ENCODE measurements around the gene BANP. TPM values are rescaled to one million over a fixed set of nuclear protein-coding genes. Genes with fewer than 3 reads are reported as not detected.
"Not testable (repeated sequence)": the region's sequence is repeated elsewhere in the genome, so short reads cannot be mapped to it uniquely, and the experiment has no call there.

BANP gene
- total RNA-seq, 2 experiments from 2014 or later, result 35.1 to 38.6 TPM

- H3K9me3 Mint-ChIP-seq, result peaks cover 3% of the 10 kb centered on the region
- peaks cover 5% of the 10 kb centered on the region for H3K36me3 Mint-ChIP-seq (ENCODE audit: low read depth)
- peaks cover 68% of the 10 kb centered on the region for H3K4me1 Mint-ChIP-seq (ENCODE audit: low read depth)
- no peak for DNase-seq
- H3K4me3 Mint-ChIP-seq, result peak overlapping the region; percentile 30
- peak overlapping the region; percentile 69 for H3K27ac Mint-ChIP-seq
- intact Hi-C loops (cut with micrococcal nuclease), result no loop called here
- no peaks in the 10 kb centered on the region for H3K27me3 Mint-ChIP-seq (ENCODE audit: low read depth)
- CTCF ChIA-PET, result interaction anchor here (1.0 to 1.3 kb wide), 2 partner anchors 9 to 186 kb away, joined by 4 read pairs; no protein-coding TSS in a partner anchor
These were observed 14.9 kb downstream of the BANP start for GRCh38 chr16:87966064-87966645.

DNA sequence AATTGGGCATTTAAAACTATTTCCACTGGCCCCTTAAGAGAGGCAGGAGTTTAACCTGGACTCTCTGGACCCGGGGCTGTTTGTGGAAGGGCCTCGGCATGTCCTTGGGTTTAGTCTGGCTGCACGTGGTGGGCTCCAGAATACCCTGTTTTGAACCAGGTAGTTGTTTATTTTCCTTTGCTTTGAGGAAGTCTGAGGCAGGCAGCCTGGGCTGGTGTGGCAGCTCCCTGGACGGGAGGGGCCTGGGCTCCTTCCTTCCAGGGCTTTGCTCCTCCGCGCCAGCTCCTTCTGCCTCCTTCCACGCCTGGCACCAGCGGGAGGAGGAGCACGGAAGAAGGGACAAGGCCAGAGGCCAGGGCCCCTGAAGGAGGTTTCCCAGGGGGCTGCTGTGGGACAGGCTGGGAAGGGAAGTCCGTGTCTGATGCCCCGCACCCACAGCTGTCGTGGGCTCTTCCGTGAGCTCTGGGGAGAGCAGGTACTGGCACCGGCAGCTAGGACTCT is 15.5 kb downstream of the BANP start:
- H3K36me3 Mint-ChIP-seq (ENCODE audit: low read depth), result peaks cover 11% of the 10 kb centered on the region
- intact Hi-C loops (cut with micrococcal nuclease), result no loop called here
- H3K27ac Mint-ChIP-seq, result peak overlapping the region; percentile 69
- H3K9me3 Mint-ChIP-seq, result peaks cover 7% of the 10 kb centered on the region
- H3K27me3 Mint-ChIP-seq (ENCODE audit: low read depth), result no peaks in the 10 kb centered on the region
- peaks cover 64% of the 10 kb centered on the region for H3K4me1 Mint-ChIP-seq (ENCODE audit: low read depth)
- DNase-seq, result no peak
- peak overlapping the region; percentile 30 for H3K4me3 Mint-ChIP-seq
- CTCF ChIA-PET, result interaction anchor here (1.0 to 1.3 kb wide), 2 partner anchors 10 to 186 kb away, joined by 4 read pairs; no protein-coding TSS in a partner anchor

- H3K4me1 Mint-ChIP-seq (ENCODE audit: low read depth), result peaks cover 60% of the 10 kb centered on the region
- peaks cover 24% of the 10 kb centered on the region for H3K36me3 Mint-ChIP-seq (ENCODE audit: low read depth)
- H3K9me3 Mint-ChIP-seq, result peaks cover 14% of the 10 kb centered on the region
- H3K27ac Mint-ChIP-seq, result no peak overlapping the region
- no peak for DNase-seq
- H3K27me3 Mint-ChIP-seq (ENCODE audit: low read depth), result no peaks in the 10 kb centered on the region
- CTCF ChIA-PET, result interaction anchor here (1.8 kb wide), 1 partner anchor 8 kb away, joined by 3 read pairs; no protein-coding TSS in a partner anchor
- H3K4me3 Mint-ChIP-seq, result no peak overlapping the region
- intact Hi-C loops (cut with micrococcal nuclease), result no loop called here
These were observed 17.3 kb downstream of the BANP start for GRCh38 chr16:87968541-87968940.

DNA sequence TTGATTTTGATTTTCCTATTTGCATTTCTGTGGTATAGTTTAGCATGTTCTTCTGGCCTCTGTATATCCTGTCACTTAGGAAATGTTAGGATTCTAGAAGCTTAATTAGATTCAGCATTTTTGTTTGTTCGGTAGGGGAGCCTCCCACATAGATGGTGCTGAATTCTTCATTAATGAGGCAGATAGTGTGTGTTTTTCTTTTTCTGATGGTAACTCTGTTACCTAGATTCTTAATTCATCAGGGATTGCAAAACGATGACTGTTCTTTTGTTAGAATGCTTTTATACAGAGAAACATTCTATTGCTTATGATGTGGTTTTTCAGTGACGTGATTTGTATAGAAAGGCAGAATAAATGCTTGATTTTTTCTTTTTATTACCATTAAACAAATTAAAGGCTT is 19.0 kb downstream of the BANP start:
- Mint-ChIP-seq H3K4me3 (no peak overlapping the region), H3K4me1 (ENCODE audit: low read depth) (peaks cover 52% of the 10 kb centered on the region), H3K27ac (no peak overlapping the region), H3K36me3 (ENCODE audit: low read depth) (peaks cover 31% of the 10 kb centered on the region), H3K27me3 (ENCODE audit: low read depth) (no peaks in the 10 kb centered on the region), H3K9me3 (peaks cover 14% of the 10 kb centered on the region)
- DNase-seq, result no peak
- CTCF ChIA-PET, result interaction anchor here (0.7 kb wide), 1 partner anchor 44 kb away, joined by 5 read pairs; no protein-coding TSS in a partner anchor
- intact Hi-C loops (cut with micrococcal nuclease), result no loop called here

DNA sequence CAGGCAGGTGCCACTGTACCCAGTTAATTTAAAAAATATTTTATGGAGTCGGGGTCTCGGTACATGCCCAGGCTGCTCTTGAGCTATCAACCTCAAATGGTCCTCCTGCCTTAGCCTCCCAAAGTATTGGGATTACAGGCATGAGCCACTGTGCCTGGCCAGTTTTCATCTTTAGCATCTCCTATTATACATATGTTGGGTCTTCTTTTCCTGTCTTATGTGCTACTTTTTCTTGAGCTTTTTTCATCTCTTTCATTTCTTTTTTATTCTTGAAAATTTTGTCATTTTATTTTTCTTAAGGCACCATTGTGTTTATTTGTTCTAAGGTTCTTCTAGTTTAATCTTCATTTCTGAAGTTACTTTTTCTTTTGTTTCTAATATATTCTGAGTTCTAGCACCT is 20.7 kb downstream of the BANP start:
- H3K4me3 Mint-ChIP-seq, result no peak overlapping the region
- peaks cover 14% of the 10 kb centered on the region for H3K9me3 Mint-ChIP-seq
- intact Hi-C loops (cut with micrococcal nuclease), result no loop called here
- CTCF ChIA-PET, result no interaction called here
- H3K27ac Mint-ChIP-seq, result no peak overlapping the region
- H3K36me3 Mint-ChIP-seq (ENCODE audit: low read depth), result peaks cover 35% of the 10 kb centered on the region
- H3K27me3 Mint-ChIP-seq (ENCODE audit: low read depth), result no peaks in the 10 kb centered on the region
- DNase-seq, result no peak
- H3K4me1 Mint-ChIP-seq (ENCODE audit: low read depth), result peaks cover 45% of the 10 kb centered on the region

GRCh38 chr16:87973717-87974116 is 22.5 kb downstream of the BANP start:
- Mint-ChIP-seq H3K4me3 (no peak overlapping the region), H3K27me3 (ENCODE audit: low read depth) (no peaks in the 10 kb centered on the region), H3K9me3 (peaks cover 14% of the 10 kb centered on the region), H3K4me1 (ENCODE audit: low read depth) (peaks cover 37% of the 10 kb centered on the region), H3K27ac (no peak overlapping the region), H3K36me3 (ENCODE audit: low read depth) (peaks cover 35% of the 10 kb centered on the region)
- no peak for DNase-seq
- CTCF ChIA-PET, result interaction anchor here (0.8 kb wide), 2 partner anchors 17 to 195 kb away, joined by 3 read pairs; no protein-coding TSS in a partner anchor
- intact Hi-C loops (cut with micrococcal nuclease), result no loop called here

DNA sequence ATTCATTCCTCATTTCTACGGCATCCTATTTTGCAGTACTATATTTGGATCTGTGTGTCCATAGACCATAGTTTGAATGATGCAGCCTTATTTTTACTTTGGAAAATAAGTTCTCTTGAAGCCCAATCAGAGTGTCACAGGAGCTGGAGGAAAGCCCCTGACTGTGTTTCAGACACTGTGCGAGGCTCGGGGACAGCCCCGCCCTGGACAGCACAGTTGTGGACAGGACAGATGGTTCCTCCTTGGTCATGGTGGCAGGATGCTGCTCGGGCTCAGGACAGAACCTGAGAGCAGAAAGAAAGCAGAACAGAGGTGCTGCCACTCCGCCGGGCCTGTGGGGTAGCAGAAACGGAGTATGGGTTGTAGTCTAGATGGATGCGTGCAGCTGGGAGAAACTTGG is 22.9 kb downstream of the BANP start:
- intact Hi-C loops (cut with micrococcal nuclease), result no loop called here
- CTCF ChIA-PET, result interaction anchor here (0.8 kb wide), 2 partner anchors 17 to 195 kb away, joined by 3 read pairs; no protein-coding TSS in a partner anchor
- Mint-ChIP-seq H3K4me3 (no peak overlapping the region), H3K27ac (no peak overlapping the region), H3K36me3 (ENCODE audit: low read depth) (peaks cover 35% of the 10 kb centered on the region), H3K27me3 (ENCODE audit: low read depth) (no peaks in the 10 kb centered on the region), H3K4me1 (ENCODE audit: low read depth) (peaks cover 39% of the 10 kb centered on the region), H3K9me3 (peaks cover 14% of the 10 kb centered on the region)
- no peak for DNase-seq

- intact Hi-C loops (cut with micrococcal nuclease), result no loop called here
- no peak overlapping the region for H3K4me3 Mint-ChIP-seq
- H3K9me3 Mint-ChIP-seq, result peaks cover 7% of the 10 kb centered on the region
- H3K36me3 Mint-ChIP-seq (ENCODE audit: low read depth), result peaks cover 28% of the 10 kb centered on the region
- peaks cover 31% of the 10 kb centered on the region for H3K4me1 Mint-ChIP-seq (ENCODE audit: low read depth)
- CTCF ChIA-PET, result interaction anchor here (0.6 kb wide), 1 partner anchor 35 kb away, joined by 3 read pairs; no protein-coding TSS in a partner anchor
- H3K27ac Mint-ChIP-seq, result peak overlapping the region; percentile 37
- no peak for DNase-seq
- no peaks in the 10 kb centered on the region for H3K27me3 Mint-ChIP-seq (ENCODE audit: low read depth)
These were observed 25.4 kb downstream of the BANP start for GRCh38 chr16:87976665-87977064.

DNA sequence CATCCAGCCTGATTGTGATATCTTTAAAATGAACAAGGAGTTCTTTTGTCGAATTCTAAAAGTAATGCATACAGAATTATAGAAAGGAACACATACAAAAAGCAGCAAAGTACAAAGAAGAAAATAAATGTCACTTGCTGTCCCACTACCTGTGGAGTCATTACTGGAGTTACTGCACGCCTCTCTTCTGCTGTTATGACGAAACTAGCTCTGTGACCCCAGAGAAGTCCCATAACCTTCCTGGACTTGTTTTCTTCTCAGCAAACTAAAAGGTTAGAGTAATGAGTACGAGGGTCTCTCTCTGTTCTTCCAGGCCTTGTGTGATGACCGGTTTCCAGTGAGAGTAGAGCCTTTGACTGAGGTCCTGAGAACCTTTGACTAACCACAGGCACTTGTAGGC is 26.9 kb downstream of the BANP start:
- no peaks in the 10 kb centered on the region for H3K9me3 Mint-ChIP-seq
- no peak for DNase-seq
- CTCF ChIA-PET, result no interaction called here
- peaks cover 18% of the 10 kb centered on the region for H3K36me3 Mint-ChIP-seq (ENCODE audit: low read depth)
- no peaks in the 10 kb centered on the region for H3K27me3 Mint-ChIP-seq (ENCODE audit: low read depth)
- intact Hi-C loops (cut with micrococcal nuclease), result no loop called here
- H3K4me3 Mint-ChIP-seq, result no peak overlapping the region
- H3K4me1 Mint-ChIP-seq (ENCODE audit: low read depth), result peaks cover 33% of the 10 kb centered on the region
- no peak overlapping the region for H3K27ac Mint-ChIP-seq

GRCh38 chr16:87979352-87979751 is 28.1 kb downstream of the BANP start:
- no peak overlapping the region for H3K4me3 Mint-ChIP-seq

DNA sequence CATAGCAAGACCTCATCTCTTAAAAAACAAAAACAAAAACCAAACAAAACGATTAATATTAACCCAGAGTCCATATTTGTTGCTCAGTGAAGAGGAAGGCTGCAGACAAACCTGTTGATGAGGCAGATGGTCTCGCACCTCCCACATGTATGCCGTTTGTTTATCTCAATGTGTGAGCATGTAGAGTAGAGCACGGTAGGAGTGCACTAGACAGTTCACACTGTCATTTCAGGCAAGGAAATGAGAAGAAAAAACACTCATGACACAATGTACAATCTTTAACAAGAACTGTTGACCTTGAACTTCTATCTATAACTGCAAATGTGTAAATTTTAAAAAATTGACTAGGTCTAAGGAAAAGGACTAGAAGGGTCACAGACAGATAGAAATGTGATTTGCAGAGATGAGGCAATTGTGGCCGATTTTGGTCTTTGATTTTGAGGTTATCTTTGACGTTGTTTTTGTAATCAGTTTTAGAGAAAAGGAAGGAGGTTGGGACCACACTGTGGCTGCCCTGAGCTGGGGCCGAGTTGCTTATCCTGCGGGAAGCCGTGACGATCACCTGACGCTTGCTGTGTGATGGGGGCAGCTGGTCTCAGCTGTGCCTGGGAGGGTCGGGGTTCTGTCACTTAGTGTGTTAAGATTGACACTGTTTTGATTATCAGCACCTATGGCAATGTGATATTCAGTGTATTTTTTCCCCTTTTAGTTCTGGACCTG is 28.8 kb downstream of the BANP start:
- CTCF ChIA-PET, result not testable (repeated sequence)
- H3K4me1 Mint-ChIP-seq (ENCODE audit: low read depth), result peaks cover 42% of the 10 kb centered on the region

More at GRCh38 chr16:87979352-87979751, 28.1 kb downstream of the BANP start:
- peak overlapping the region; percentile 47 for H3K27ac Mint-ChIP-seq
- peaks cover 13% of the 10 kb centered on the region for H3K36me3 Mint-ChIP-seq (ENCODE audit: low read depth)
- no peak for DNase-seq
- H3K9me3 Mint-ChIP-seq, result no peaks in the 10 kb centered on the region
- intact Hi-C loops (cut with micrococcal nuclease), result no loop called here
- peaks cover 38% of the 10 kb centered on the region for H3K4me1 Mint-ChIP-seq (ENCODE audit: low read depth)
- no peaks in the 10 kb centered on the region for H3K27me3 Mint-ChIP-seq (ENCODE audit: low read depth)
- CTCF ChIA-PET, result no interaction called here

DNA sequence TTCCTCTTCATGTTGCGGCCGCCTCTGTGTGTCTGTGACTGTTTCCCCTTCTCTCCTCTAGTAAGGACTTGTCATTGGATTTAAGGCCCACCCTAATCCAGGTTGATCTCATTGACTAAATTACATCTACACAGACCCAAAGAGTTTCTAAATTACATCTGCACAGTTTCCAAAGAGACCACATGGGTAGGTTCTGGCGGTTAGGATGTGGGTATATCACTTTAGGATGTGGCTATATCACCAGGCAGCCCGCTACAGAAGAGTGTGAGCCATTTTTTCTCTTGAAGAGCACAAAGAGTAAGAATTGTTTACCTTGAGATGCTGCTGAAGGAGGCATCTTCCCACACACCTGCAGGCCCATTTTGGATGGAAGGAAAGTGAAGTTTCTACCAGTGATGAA is 30.1 kb downstream of the BANP start:
- DNase-seq; H3K4me3 Mint-ChIP-seq; CTCF ChIA-PET; H3K27ac Mint-ChIP-seq; intact Hi-C loops (cut with micrococcal nuclease); H3K9me3 Mint-ChIP-seq; H3K27me3 Mint-ChIP-seq (ENCODE audit: low read depth): not testable (repeated sequence)
- H3K4me1 Mint-ChIP-seq (ENCODE audit: low read depth), result peaks cover 49% of the 10 kb centered on the region
- H3K36me3 Mint-ChIP-seq (ENCODE audit: low read depth), result peaks cover 14% of the 10 kb centered on the region

More for the DNA sequence above, 28.8 kb downstream of the BANP start:
- H3K4me3 Mint-ChIP-seq; intact Hi-C loops (cut with micrococcal nuclease); H3K27me3 Mint-ChIP-seq (ENCODE audit: low read depth); DNase-seq; H3K9me3 Mint-ChIP-seq; H3K27ac Mint-ChIP-seq: not testable (repeated sequence)
- H3K36me3 Mint-ChIP-seq (ENCODE audit: low read depth), result peaks cover 16% of the 10 kb centered on the region
